ENCODE measurements around the gene PDGFRB. TPM values are rescaled to one million over a fixed set of nuclear protein-coding genes. Genes with fewer than 3 reads are reported as not detected.

PDGFRB gene
- total RNA-seq, 1 experiment from 2014 or later = not detected

DNA sequence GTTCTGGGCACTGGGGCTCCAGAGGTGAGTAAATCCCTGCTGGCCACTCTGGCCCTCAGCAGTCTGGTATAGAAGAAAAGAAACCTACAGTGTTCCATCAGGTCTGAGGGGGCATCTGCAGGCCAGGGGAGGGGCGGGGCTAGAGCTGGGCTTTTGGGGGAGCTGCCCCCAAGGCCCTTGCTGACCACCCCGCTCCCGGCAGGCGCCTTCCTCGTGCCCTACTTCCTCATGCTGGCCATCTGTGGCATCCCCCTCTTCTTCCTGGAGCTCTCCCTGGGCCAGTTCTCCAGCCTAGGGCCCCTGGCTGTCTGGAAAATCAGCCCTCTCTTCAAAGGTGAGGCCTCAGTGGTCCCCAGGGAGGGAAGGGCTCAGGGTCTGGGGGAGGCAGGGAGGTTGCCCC, 40.9 kb upstream of the PDGFRB start:
- H3K4me3 ChIP-seq = no peak overlapping the region
- CTCF ChIA-PET = no interaction called here

DNA sequence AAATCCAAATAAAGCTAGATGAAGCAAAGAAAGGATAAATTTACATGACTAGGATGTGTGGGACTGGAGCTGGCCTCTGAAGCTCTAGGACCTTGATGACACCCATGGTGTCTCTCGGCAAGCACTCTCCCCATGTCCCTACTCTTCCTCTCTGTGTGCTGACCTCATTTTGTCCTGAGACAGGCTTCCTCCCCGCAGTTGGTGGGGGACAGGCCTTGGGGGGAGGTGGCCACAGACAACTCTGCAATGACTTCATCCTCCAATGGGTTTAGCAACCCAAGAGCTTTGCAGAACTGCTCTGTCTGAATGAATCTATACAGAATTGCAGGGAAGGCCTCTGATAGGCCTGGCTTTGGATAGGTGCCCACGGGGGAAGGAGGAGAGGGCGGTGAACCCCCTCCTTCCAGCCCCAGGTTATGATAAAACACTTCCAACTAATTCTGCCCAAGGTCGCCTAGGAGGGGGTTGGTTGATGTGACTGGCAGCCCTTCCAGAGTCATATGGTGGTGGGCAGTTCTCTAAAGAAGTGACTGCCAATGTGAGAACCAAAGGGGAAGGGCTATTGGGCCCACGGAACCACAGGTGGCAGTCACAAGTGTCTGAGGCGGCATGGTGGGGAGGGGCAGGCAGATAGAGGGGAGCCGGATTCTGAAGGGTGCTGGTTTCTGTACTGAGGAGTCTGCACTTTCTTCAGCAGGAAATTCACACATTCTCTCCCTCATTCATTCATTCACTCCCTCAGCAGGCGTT, 40.3 kb upstream of the PDGFRB start:
- H3K27me3 ChIP-seq (ENCODE audit: insufficient read depth, low read depth) = peaks cover 27% of the 10 kb centered on the region
- no peak overlapping the region for H2AFZ ChIP-seq
- 0 out of 2 replicates have a peak, but pooled peaks cover under 1% of the 10 kb centered on the region for H3K4me1 ChIP-seq (replicated peaks; ENCODE audit: insufficient read depth)
- no peaks in the 10 kb centered on the region for H3K79me2 ChIP-seq (ENCODE audit: low read depth)
- H3K9me2 ChIP-seq (ENCODE audit: insufficient read depth) = no peaks in the 10 kb centered on the region
- H3K4me3 ChIP-seq = no peak overlapping the region
- no peaks in the 10 kb centered on the region for H3K36me3 ChIP-seq (ENCODE audit: low read depth)
- H3K9me3 ChIP-seq (ENCODE audit: insufficient read depth, low read depth) = no peaks in the 10 kb centered on the region
- intact Hi-C loops (cut with micrococcal nuclease; ENCODE audit: unreplicated experiment) = no loop called here
- H3K27ac ChIP-seq = no peak overlapping the region
- no peak for DNase-seq
- TF ChIP-seq, protein P1, sequence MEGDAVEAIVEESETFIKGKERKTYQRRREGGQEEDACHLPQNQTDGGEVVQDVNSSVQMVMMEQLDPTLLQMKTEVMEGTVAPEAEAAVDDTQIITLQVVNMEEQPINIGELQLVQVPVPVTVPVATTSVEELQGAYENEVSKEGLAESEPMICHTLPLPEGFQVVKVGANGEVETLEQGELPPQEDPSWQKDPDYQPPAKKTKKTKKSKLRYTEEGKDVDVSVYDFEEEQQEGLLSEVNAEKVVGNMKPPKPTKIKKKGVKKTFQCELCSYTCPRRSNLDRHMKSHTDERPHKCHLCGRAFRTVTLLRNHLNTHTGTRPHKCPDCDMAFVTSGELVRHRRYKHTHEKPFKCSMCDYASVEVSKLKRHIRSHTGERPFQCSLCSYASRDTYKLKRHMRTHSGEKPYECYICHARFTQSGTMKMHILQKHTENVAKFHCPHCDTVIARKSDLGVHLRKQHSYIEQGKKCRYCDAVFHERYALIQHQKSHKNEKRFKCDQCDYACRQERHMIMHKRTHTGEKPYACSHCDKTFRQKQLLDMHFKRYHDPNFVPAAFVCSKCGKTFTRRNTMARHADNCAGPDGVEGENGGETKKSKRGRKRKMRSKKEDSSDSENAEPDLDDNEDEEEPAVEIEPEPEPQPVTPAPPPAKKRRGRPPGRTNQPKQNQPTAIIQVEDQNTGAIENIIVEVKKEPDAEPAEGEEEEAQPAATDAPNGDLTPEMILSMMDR (conservative IDR thresholded peaks at IDR 0.05) = no peak
- no peak for TF ChIP-seq EZH2 (IDR thresholded peaks at IDR 0.05; ENCODE audit: low read depth)
- no peak overlapping the region for H3K4me2 ChIP-seq
- BruUV-seq (replicated peaks) = no TSS peak
- no peaks in the 10 kb centered on the region for H4K20me1 ChIP-seq (ENCODE audit: insufficient read depth)
- H3F3A ChIP-seq (ENCODE audit: insufficient read depth, low read depth) = no peaks in the 10 kb centered on the region
- ChIA-PET POLR2A (ENCODE audit: unreplicated experiment) (no interaction called here), CTCF (no interaction called here)

More for the DNA sequence above, 40.9 kb upstream of the PDGFRB start:
- TF ChIP-seq, protein P1 (conservative IDR thresholded peaks at IDR 0.05) = no peak
- TF ChIP-seq EZH2 (IDR thresholded peaks at IDR 0.05; ENCODE audit: low read depth) = no peak
- Histone ChIP-seq H3K4me1 (replicated peaks; ENCODE audit: insufficient read depth) (no peaks in the 10 kb centered on the region), H3K79me2 (ENCODE audit: low read depth) (no peaks in the 10 kb centered on the region), H4K20me1 (ENCODE audit: insufficient read depth) (no peaks in the 10 kb centered on the region), H3K27ac (no peak overlapping the region), H3K9me2 (ENCODE audit: insufficient read depth) (no peaks in the 10 kb centered on the region), H2AFZ (no peak overlapping the region), H3K36me3 (ENCODE audit: low read depth) (no peaks in the 10 kb centered on the region), H3K4me2 (no peak overlapping the region), H3K27me3 (ENCODE audit: insufficient read depth, low read depth) (peaks cover 27% of the 10 kb centered on the region), H3K9me3 (ENCODE audit: insufficient read depth, low read depth) (no peaks in the 10 kb centered on the region), H3F3A (ENCODE audit: insufficient read depth, low read depth) (no peaks in the 10 kb centered on the region)
- DNase-seq = no peak
- POLR2A ChIA-PET (ENCODE audit: unreplicated experiment) = no interaction called here
- intact Hi-C loops (cut with micrococcal nuclease; ENCODE audit: unreplicated experiment) = no loop called here
- no TSS peak for BruUV-seq (replicated peaks)

DNA sequence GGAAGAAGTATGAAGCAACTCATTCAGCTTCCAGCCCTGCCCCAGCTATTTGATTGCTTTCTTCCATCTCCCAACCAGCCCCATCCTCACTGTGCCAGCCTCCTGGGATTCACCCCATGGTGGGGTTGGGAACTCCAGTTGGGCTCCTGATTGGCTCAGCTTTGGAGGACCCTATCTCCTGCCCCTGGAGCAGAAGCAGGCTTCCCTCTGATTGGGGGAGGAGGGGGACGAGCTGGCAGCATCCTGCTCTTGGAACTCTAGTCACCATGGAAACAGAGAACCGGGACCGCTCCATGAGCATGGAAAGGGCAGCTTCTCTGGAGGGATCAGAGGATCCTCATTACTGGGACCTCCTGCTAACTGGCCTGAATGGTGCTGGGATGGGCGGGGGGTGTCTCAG, 36.8 kb upstream of the PDGFRB start:
- Histone ChIP-seq H3K79me2 (ENCODE audit: low read depth) (no peaks in the 10 kb centered on the region), H3K27me3 (ENCODE audit: insufficient read depth, low read depth) (peaks cover 25% of the 10 kb centered on the region), H3F3A (ENCODE audit: insufficient read depth, low read depth) (no peaks in the 10 kb centered on the region), H3K4me1 (replicated peaks; ENCODE audit: insufficient read depth) (0 out of 2 replicates have a peak, but pooled peaks cover 5% of the 10 kb centered on the region), H3K36me3 (ENCODE audit: low read depth) (no peaks in the 10 kb centered on the region), H3K4me3 (no peak overlapping the region), H4K20me1 (ENCODE audit: insufficient read depth) (no peaks in the 10 kb centered on the region), H2AFZ (no peak overlapping the region), H3K9me2 (ENCODE audit: insufficient read depth) (no peaks in the 10 kb centered on the region), H3K4me2 (no peak overlapping the region), H3K27ac (no peak overlapping the region), H3K9me3 (ENCODE audit: insufficient read depth, low read depth) (no peaks in the 10 kb centered on the region)
- CTCF ChIA-PET = no interaction called here
- intact Hi-C loops (cut with micrococcal nuclease; ENCODE audit: unreplicated experiment) = no loop called here
- POLR2A ChIA-PET (ENCODE audit: unreplicated experiment) = no interaction called here
- DNase-seq = no peak
- TF ChIP-seq EZH2 (IDR thresholded peaks at IDR 0.05; ENCODE audit: low read depth) = no peak
- TF ChIP-seq, protein P1 (conservative IDR thresholded peaks at IDR 0.05) = no peak
- BruUV-seq (replicated peaks) = no TSS peak

Data from PC-9 (cell line).